Activated T-cell treated with anti-CD3 and anti-CD28 coated beads, Interleukin-2, amount 50 U/mL, for 72 hours (primary cell): ENCODE results near the gene RAB10. TPM values are rescaled to one million over a fixed set of nuclear protein-coding genes. Genes with fewer than 3 reads are reported as not detected.

Experiments used
- ATAC-seq, 2 donors: fragments of 150-1000 bp; cut with Tn5 transposase; replicated peaks in 1 of 2; 2 replicates each; pipeline ENCODE4 v1.10.0; 2021; ENCODE audit warnings: moderate library complexity in 2 of 2, mild to moderate bottlenecking in 1 of 2
- DNase-seq, 2 donors: peaks; one replicate each; pipeline ENCODE4 v3.0.0; 2021 to 2022; ENCODE audit warnings: mixed read lengths in 1 of 2
- H3K27ac Mint-ChIP-seq: one replicate; pipeline ENCODE4 v1.8.0; 2022; ENCODE audit warnings: mild to moderate bottlenecking, moderate library complexity, mixed read lengths
- H3K27me3 Mint-ChIP-seq: one replicate; pipeline ENCODE4 v1.8.0; 2022; ENCODE audit warnings: low read depth, mixed read lengths
- H3K36me3 Mint-ChIP-seq, 2 donors: one replicate each; pipeline ENCODE4 v1.8.0; 2022; ENCODE audit warnings: mixed read lengths in 2 of 2, mild to moderate bottlenecking in 1 of 2; ENCODE audit not compliant: insufficient read depth in 2 of 2
- H3K4me1 Mint-ChIP-seq: one replicate; pipeline ENCODE4 v1.8.0; 2022; ENCODE audit warnings: low read depth, mixed read lengths
- H3K4me3 Mint-ChIP-seq, 2 donors: one replicate each; pipeline ENCODE4 v1.8.0; 2022; ENCODE audit warnings: mild to moderate bottlenecking in 2 of 2, mixed read lengths in 2 of 2, moderate library complexity in 2 of 2
- H3K9me3 Mint-ChIP-seq, 2 donors: one replicate each; pipeline ENCODE4 v1.8.0; 2022; ENCODE audit warnings: mixed read lengths in 2 of 2
- total RNA-seq, 2 donors: library from RNA; stranded (reverse); gene quantifications; one replicate each; pipeline ENCODE4 v1.2.3, GENCODE V29; 2022

Gene RAB10
- total RNA-seq, 2 donors from 2014 or later, result 137 to 147 TPM

DNA sequence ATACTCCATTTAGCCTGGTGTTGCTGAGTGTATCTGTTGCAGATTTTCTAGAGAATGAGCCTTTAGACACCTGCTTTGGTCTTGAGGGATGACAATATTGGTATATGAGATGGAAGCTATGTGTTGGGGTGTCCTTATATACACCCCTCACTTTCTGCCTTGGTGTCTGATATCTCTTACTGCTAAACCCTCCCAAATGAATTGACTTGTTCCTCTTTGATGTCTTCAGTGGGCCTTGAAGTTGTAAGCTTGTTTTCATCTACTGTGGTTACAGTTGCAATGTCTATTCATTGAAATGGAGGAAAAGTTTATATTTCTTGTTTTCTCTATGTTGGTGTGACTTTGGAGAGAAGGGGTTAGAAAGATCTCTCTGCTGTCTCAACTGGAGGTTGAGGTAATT lies 18.9 kb downstream of the RAB10 start:
- Mint-ChIP-seq H3K4me1 (peaks cover 88% of the 10 kb centered on the region), H3K27ac (peak overlapping the region; percentile 42), H3K27me3 (no peaks in the 10 kb centered on the region), H3K9me3 (no peaks in the 10 kb centered on the region), H3K36me3 (peaks cover 0 to 15% of the 10 kb centered on the region in 2 donors), H3K4me3 (no peak overlapping the region)
- ATAC-seq, result no peak
- no peak for DNase-seq

DNA sequence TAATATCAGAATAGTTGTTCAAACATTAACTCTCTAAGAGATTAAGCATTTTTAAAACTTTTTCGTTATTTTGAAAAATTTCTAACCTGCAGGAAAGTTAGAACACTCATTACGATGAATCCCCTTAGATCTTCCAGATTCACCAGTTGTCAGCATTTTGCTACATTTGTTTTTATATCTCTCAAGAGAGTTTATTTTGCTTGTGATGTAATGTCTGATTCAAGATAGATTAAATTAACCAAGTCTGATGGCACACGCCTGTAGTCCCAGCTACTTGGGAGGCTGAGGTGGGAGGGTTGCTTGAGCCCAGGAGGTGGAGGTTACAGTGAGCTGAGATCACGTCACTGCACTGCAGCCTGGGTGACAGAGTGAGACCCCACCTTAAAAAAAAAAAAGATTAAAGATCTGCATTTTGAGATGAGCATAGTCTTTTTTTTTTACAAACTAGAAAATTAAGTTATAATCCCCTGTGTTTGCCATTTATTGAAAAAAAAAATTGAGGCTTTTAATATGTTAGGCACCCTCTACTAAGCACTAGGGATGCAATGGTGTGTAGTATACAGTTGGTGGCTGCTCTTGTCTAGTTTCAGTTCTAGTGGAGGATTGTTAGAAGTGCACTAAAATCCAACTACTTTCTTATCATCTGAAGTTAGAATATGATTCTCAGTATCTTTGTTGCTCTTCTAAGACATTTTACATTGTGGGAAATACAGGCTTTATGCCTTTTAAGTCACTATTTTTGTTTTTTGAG lies 20.9 kb downstream of the RAB10 start:
- no peaks in the 10 kb centered on the region for H3K27me3 Mint-ChIP-seq
- DNase-seq, result no peak
- ATAC-seq, result peak in 1 of 2 donors; percentile 44
- H3K4me1 Mint-ChIP-seq, result peaks cover 82% of the 10 kb centered on the region
- H3K27ac Mint-ChIP-seq, result no peak overlapping the region
- H3K9me3 Mint-ChIP-seq, result no peaks in the 10 kb centered on the region
- H3K36me3 Mint-ChIP-seq, result peaks cover 0 to 18% of the 10 kb centered on the region in 2 donors
- no peak overlapping the region for H3K4me3 Mint-ChIP-seq

DNA sequence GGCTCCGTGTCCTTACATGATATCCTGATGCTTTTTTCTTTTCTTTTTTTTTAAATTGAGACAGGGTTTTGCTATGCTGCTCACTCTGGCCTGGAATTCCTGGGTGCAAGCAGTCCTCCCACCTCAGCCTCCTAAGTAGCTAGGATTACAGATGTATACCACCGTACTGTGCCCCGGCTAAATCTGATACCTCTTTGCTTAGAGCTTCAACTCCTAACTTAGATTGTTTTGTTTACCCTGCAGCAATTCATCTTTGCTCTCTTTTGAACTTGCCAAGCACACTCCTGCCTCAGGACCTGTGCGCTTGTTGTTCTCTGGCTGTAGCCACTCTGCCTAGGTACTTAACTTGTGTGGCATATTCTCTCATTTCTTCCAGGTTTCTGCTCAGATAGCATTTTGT lies 24.5 kb downstream of the RAB10 start:
- no peak overlapping the region for H3K4me3 Mint-ChIP-seq
- peak overlapping the region; percentile 31 for H3K27ac Mint-ChIP-seq
- peaks cover 0 to 11% of the 10 kb centered on the region in 2 donors for H3K36me3 Mint-ChIP-seq

DNA sequence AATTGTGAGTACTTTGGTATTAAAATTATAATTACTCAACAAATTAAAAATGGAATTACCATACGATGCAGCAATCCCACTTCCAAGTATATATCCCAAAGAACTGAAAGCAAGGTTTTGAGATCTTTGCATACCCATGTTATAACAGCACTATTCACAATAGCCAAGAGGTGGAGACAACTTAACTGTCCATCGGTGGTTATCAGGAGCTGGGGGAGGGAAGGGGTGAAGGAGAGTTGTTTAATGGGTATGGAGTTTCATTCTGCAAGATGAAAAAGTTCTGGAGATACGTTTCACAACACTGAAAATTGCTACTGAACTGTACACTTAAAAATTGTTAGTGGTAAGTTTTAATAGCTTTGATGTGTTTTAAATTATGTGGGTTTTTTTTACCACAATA lies 25.7 kb downstream of the RAB10 start:
- peaks cover 0 to 11% of the 10 kb centered on the region in 2 donors for H3K36me3 Mint-ChIP-seq
- H3K27ac Mint-ChIP-seq, result no peak overlapping the region
- H3K27me3 Mint-ChIP-seq, result no peaks in the 10 kb centered on the region
- H3K4me1 Mint-ChIP-seq, result peaks cover 52% of the 10 kb centered on the region
- H3K4me3 Mint-ChIP-seq, result no peak overlapping the region
- DNase-seq, result no peak
- no peak for ATAC-seq
- H3K9me3 Mint-ChIP-seq, result no peaks in the 10 kb centered on the region

More for the DNA sequence above, 24.5 kb downstream of the RAB10 start:
- DNase-seq (no peak), ATAC-seq (no peak)
- Mint-ChIP-seq H3K27me3 (no peaks in the 10 kb centered on the region), H3K9me3 (no peaks in the 10 kb centered on the region), H3K4me1 (peaks cover 59% of the 10 kb centered on the region)

DNA sequence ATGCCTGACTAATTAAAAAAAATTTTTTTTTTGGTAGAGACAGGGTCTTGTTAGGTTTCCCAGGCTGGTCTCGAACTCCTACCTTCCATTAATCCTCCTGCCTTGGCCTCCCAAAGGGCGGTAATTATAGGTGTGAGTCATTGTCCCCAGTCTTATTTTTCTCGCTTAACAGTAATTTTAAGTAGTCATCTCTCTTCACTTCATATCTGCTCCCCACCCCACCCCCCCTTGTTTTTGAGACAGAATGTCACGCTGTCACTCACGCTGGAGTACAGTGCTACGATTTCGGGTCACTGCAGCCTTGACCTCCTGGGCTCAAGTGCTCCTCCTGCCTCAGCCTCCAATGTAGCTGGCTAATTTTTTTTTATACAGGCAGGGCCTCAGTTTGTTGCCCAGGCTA lies 27.7 kb downstream of the RAB10 start:
- Mint-ChIP-seq H3K9me3 (peaks cover 0 to 2% of the 10 kb centered on the region in 2 donors), H3K4me1 (peaks cover 47% of the 10 kb centered on the region), H3K27ac (no peak overlapping the region), H3K36me3 (peaks cover 3 to 14% of the 10 kb centered on the region in 2 donors), H3K27me3 (no peaks in the 10 kb centered on the region), H3K4me3 (no peak overlapping the region)
- no peak for DNase-seq
- ATAC-seq, result no peak

DNA sequence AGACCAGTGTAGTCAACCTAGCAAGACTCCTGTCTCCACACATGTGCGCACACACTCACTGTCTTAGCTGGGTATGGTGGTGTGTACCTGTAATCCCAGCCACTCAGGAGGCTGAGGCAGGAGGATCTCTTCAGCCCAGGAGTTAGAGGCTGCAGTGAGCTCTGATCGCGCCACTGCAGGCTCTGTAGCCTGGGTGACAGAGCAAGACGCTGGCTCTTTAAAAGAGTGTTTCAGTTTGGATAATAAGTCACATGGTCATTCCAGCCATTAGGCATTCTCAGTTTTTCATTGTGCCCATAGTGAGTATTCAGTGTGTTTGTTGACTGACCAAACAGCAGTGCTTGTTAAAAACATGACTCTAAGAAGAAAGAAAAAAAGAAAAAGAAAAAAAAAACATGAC lies 31.0 kb downstream of the RAB10 start:
- Mint-ChIP-seq H3K36me3 (peaks cover 3 to 9% of the 10 kb centered on the region in 2 donors), H3K4me1 (peaks cover 53% of the 10 kb centered on the region)

DNA sequence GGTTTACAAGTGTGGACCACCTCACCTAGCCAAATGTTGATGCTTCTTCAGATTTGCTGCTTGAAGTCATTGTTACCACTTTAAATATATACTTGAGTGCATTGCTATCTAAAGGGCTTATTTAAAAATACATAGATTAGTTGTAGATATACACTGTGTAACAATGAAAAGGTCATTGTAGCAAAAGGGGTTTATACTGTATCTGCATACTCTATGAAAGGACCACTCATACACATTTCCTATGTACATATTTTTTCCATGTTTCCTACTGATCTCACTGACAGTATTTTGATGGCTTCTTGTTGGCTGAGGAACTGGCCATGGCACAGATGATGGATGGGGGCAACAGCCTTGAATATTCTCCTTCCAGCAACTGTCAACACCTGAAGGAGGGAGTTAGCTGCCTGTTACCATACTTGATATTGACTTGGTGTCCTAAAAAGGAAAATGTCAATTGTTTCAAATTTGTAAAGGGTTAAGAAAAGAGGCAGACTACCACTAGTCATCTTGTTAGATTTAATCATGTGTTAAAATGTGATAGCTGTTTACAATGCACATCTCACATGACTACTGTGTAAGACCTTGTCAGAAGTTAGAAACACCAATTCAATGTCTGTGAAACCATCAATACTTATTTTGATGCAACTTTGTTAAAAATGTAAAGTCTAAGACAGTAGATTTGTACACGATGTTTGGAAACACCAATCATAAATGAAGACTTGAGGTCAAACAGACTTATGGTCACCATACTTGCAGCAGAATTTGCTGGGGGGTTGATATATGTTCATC lies 33.5 kb downstream of the RAB10 start:
- Mint-ChIP-seq H3K4me3 (peak overlapping the region; percentile 79 to 80), H3K9me3 (peaks cover 0 to 4% of the 10 kb centered on the region in 2 donors), H3K36me3 (peaks cover 4 to 5% of the 10 kb centered on the region in 2 donors), H3K4me1 (peaks cover 46% of the 10 kb centered on the region), H3K27ac (peak overlapping the region; percentile 79), H3K27me3 (no peaks in the 10 kb centered on the region)
- ATAC-seq, result no peak
- DNase-seq, result no peak

More for the DNA sequence above, 31.0 kb downstream of the RAB10 start:
- ATAC-seq, result no peak
- peak overlapping the region in 1 of 2 donors; percentile 36 for H3K4me3 Mint-ChIP-seq
- peak overlapping the region; percentile 74 for H3K27ac Mint-ChIP-seq
- DNase-seq, result no peak
- peaks cover 0 to 2% of the 10 kb centered on the region in 2 donors for H3K9me3 Mint-ChIP-seq
- no peaks in the 10 kb centered on the region for H3K27me3 Mint-ChIP-seq

DNA sequence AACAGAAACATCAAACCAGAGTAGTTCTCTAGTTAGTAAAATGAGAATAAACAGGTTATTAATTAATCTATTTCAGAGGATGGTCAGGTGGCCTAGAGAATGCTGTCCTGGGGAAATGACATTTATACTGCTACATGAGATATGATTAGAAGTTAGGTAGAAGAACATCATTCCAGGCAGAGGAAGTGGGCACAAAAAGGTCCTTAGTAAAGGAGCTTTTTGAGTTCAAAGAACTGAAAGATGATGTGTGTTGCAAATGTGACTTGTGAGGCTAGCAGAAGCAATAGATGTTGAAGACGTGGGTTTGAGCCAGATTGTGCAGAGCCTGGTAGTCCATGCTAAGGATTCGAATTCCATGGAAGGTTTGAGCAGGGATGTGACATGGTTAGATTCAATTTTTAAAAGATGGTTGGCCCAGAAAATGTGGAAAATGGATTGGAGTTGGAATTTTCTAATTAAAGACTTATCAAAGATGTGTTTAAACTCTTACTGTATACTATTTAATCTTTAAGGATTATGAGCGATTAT lies 34.2 kb downstream of the RAB10 start:
- no peak for DNase-seq
- Mint-ChIP-seq H3K4me1 (peaks cover 50% of the 10 kb centered on the region), H3K27me3 (no peaks in the 10 kb centered on the region), H3K9me3 (peaks cover 0 to 4% of the 10 kb centered on the region in 2 donors), H3K36me3 (peaks cover 4 to 5% of the 10 kb centered on the region in 2 donors), H3K27ac (peak overlapping the region; percentile 79), H3K4me3 (peak overlapping the region; percentile 79 to 80)
- peak in 1 of 2 donors; percentile 42 for ATAC-seq

DNA sequence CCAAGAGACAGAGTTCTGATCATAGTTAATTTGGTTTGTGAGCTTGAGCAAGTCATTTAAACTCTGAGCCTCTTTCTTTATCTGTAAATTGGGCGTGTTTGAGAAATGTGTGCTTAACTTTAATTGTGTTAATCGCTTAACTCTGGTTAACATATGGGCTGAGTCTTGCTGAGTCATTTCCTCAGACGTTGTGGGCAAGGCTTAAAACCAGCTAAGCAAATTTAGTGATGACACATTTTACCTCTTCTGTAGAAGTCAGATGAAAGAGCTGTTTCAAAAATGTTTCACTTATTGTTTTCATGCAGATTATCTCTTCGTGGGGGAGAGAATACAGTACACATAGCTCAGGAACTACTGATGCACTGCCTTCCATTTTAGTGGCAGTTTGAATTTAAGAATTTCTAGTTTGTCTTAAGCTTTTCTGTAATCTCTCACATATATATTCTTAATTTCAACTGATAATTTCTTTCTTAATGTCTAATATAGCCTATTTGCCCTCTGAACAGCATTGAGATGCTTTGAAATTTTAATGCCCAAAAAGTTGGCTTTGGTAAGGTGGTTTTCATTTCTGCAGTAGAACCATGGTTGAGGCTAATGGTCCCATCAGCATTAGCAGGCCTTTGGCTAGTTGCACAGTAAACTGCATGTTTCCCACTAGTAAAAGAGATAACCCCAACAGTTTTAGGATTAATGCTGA lies 34.9 kb downstream of the RAB10 start:
- DNase-seq (peak; percentile 64 to 65), ATAC-seq (peak; percentile 93 to 97)
- H3K27me3 Mint-ChIP-seq, result no peaks in the 10 kb centered on the region
- H3K9me3 Mint-ChIP-seq, result peaks cover 0 to 4% of the 10 kb centered on the region in 2 donors
- H3K27ac Mint-ChIP-seq, result peak overlapping the region; percentile 79
- peak overlapping the region; percentile 79 to 80 for H3K4me3 Mint-ChIP-seq
- peaks cover 53% of the 10 kb centered on the region for H3K4me1 Mint-ChIP-seq
- H3K36me3 Mint-ChIP-seq, result peaks cover 4 to 5% of the 10 kb centered on the region in 2 donors

DNA sequence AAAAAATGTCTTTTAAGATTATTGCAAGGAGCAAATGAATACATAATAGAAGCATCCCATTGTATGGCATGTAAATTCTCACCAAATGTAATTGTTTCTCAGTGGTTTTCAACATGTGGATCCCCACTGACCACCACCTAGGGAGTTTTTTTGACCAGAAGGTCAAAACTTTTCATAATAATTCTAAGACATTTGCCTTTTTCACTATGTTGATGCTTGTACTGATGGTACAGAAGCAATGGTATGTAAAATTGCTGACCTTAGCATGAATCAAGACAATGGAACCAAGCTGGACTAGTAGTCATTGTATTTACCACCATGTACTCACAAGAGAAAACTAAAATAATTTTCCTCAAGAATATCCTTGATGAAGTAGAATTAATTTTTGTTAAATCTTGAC lies 36.8 kb downstream of the RAB10 start:
- H3K27me3 Mint-ChIP-seq, result no peaks in the 10 kb centered on the region
- H3K4me1 Mint-ChIP-seq, result peaks cover 64% of the 10 kb centered on the region
- peaks cover 0 to 4% of the 10 kb centered on the region in 2 donors for H3K9me3 Mint-ChIP-seq
- no peak overlapping the region for H3K4me3 Mint-ChIP-seq
- ATAC-seq (no peak), DNase-seq (no peak)
- H3K27ac Mint-ChIP-seq, result no peak overlapping the region
- H3K36me3 Mint-ChIP-seq, result peaks cover 4 to 5% of the 10 kb centered on the region in 2 donors

DNA sequence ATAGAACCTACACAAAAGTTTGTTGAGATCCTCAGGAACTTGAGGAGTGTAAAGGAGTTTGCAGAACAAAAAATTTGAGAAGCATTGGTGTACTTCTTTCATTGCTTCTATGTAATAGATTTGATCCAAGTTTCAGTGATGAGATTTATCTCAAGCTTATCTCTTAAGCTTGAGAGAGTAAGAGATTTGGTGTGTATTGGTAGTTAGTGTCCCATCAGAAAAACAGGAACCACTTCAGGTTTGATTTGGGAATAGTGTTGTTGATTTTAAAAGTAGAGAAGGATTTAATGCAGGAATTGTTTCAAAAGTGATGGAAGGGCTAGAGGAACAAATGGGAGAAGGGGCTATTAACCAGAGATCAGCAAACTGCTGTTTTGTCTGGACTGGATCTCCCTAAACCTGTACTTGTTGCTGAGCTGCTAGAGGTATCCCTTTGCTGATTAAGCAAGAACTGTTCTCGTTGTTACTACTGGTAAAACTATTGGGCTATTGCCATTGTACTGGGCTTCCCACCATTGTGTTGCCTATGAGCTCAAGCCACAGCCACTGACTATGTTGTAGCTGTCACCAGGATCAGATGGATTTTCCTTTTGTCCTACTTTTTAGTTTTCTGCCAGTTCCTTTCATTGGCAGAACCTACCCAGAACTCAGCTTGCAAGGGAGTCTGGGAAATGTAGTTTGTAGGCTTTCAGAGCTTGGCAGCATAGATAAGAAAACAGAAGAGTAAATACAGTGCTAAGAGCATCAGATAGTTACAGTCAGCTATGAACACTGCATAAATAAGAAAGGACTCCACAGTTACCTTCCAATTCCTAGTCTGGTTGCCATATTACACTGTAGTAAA lies 39.3 kb downstream of the RAB10 start:
- Mint-ChIP-seq H3K4me1 (peaks cover 49% of the 10 kb centered on the region), H3K27ac (peak overlapping the region; percentile 2), H3K36me3 (peaks cover 2% of the 10 kb centered on the region in 2 donors)

DNA sequence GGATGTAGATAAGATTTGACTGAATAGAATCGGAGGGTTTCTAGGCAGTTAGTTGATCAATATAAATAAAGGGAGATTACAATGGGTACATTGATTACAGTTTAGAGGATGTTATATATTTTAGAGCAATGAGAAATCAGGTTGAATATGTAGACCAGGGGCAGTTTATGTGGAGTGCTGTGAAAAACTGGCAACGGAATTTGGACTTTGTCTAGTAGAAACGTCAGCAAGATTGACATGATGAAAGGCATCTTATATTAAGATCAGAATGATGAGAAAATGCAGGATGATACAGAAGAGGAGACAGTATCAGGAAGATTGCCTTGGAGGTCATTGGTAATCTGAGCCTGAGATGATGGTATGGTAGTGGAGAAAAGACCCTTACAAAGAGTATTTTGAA lies 39.9 kb downstream of the RAB10 start:
- ATAC-seq (no peak), DNase-seq (no peak)
- H3K27ac Mint-ChIP-seq, result peak overlapping the region; percentile 2
- peaks cover 6% of the 10 kb centered on the region in 2 donors for H3K36me3 Mint-ChIP-seq
- H3K4me3 Mint-ChIP-seq, result no peak overlapping the region
- H3K4me1 Mint-ChIP-seq, result peaks cover 42% of the 10 kb centered on the region
- peaks cover 3 to 4% of the 10 kb centered on the region in 2 donors for H3K9me3 Mint-ChIP-seq
- H3K27me3 Mint-ChIP-seq, result no peaks in the 10 kb centered on the region

More for the DNA sequence above, 39.3 kb downstream of the RAB10 start:
- Mint-ChIP-seq H3K4me3 (no peak overlapping the region), H3K27me3 (no peaks in the 10 kb centered on the region), H3K9me3 (peaks cover 0 to 2% of the 10 kb centered on the region in 2 donors)
- DNase-seq, result no peak
- no peak for ATAC-seq
